Neural cell (in vitro differentiated cells): Measurements from ENCODE around the gene ROBO1. TPM values are rescaled to one million over a fixed set of nuclear protein-coding genes. Genes with fewer than 3 reads are reported as not detected.

Source experiments
- H2AFZ ChIP-seq: fragments of 200-600, 300-800 bp; sonication (generic), shearing (Covaris generic); 2 replicates; pipeline ENCODE4 v1.6.0; 2014; ENCODE audit warnings: low read depth, mild to moderate bottlenecking, antibody characterized with exemption, low read length, moderate library complexity
- H3F3A ChIP-seq: fragments of 200-600 bp; shearing (Covaris generic); 2 replicates; pipeline ENCODE4 v1.6.1; 2016; ENCODE audit warnings: mild to moderate bottlenecking, moderate library complexity, mixed read lengths, antibody characterized with exemption, low read length; ENCODE audit not compliant: insufficient read depth, poor library complexity, severe bottlenecking
- H3K27ac ChIP-seq: fragments of 200-600, 300-800 bp; sonication (generic), shearing (Covaris generic); 2 replicates; pipeline ENCODE4 v1.5.1; 2014; ENCODE audit warnings: mild to moderate bottlenecking, low read length, moderate library complexity
- H3K27me3 ChIP-seq: fragments of 300-800, 200-600 bp; sonication (generic), shearing (Covaris generic); 2 replicates; pipeline ENCODE4 v1.6.0; 2014; ENCODE audit warnings: mild to moderate bottlenecking, low read depth, low read length, moderate library complexity; ENCODE audit not compliant: insufficient read depth
- H3K36me3 ChIP-seq: fragments of 300-800, 200-600 bp; sonication (generic), shearing (Covaris generic); 2 replicates; pipeline ENCODE4 v1.5.1; 2014; ENCODE audit warnings: mild to moderate bottlenecking, antibody characterized with exemption, low read length, moderate library complexity; ENCODE audit not compliant: insufficient read depth
- H3K4me2 ChIP-seq: fragments of 300-800, 200-600 bp; sonication (generic), shearing (Covaris generic); 2 replicates; pipeline ENCODE4 v1.6.0; 2014; ENCODE audit warnings: mild to moderate bottlenecking, low read length
- H3K4me3 ChIP-seq: fragments of 300-800, 200-600 bp; sonication (generic), shearing (Covaris generic); 2 replicates; pipeline ENCODE4 v1.5.1; 2014; ENCODE audit warnings: mild to moderate bottlenecking, low read length, moderate library complexity
- H3K79me2 ChIP-seq: fragments of 200-600 bp; shearing (Covaris generic); replicated peaks from 2 replicates; pipeline ENCODE4 v1.6.0; 2014; ENCODE audit warnings: mild to moderate bottlenecking, low read length, moderate library complexity; ENCODE audit not compliant: insufficient read depth
- H3K9ac ChIP-seq: fragments of 300-800, 200-600 bp; sonication (generic), shearing (Covaris generic); 2 replicates; pipeline ENCODE4 v1.6.1; 2016; ENCODE audit warnings: mild to moderate bottlenecking, low read length, mixed read lengths
- H3K9me2 ChIP-seq: fragments of 200-600 bp; shearing (Covaris generic); 2 replicates; pipeline ENCODE4 v1.6.1; 2016; ENCODE audit warnings: mild to moderate bottlenecking, low read length, mixed read lengths; ENCODE audit not compliant: insufficient read depth
- H3K9me3 ChIP-seq: fragments of 200-600, 300-800 bp; sonication (generic), shearing (Covaris generic); 2 replicates; pipeline ENCODE4 v1.6.1; 2016; ENCODE audit warnings: mild to moderate bottlenecking, mixed run types, low read length, moderate library complexity, mixed read lengths
- H4K20me1 ChIP-seq: fragments of 200-600 bp; shearing (Covaris generic); 2 replicates; pipeline ENCODE4 v1.6.1; 2016; ENCODE audit warnings: mild to moderate bottlenecking, mixed run types; ENCODE audit not compliant: insufficient read depth
- CTCF ChIP-seq: fragments of 450-650 bp; IDR thresholded peaks from 2 replicates; pipeline ENCODE4 v1.5.1; 2014; ENCODE audit warnings: antibody characterized with exemption, mild to moderate bottlenecking, moderate library complexity; ENCODE audit not compliant: poor library complexity, severe bottlenecking
- EZH2 ChIP-seq: fragments of 200-600, 300-800 bp; shearing (Covaris generic), sonication (generic); IDR thresholded peaks from 2 replicates; pipeline ENCODE4 v1.6.1; 2014; ENCODE audit warnings: antibody characterized with exemption, low read length, borderline replicate concordance, mild to moderate bottlenecking; ENCODE audit not compliant: insufficient read depth, poor library complexity, severe bottlenecking
- MXI1 ChIP-seq: fragments of 450-650 bp; conservative IDR thresholded peaks from 2 replicates; pipeline ENCODE4 v1.6.1; 2014; ENCODE audit warnings: antibody characterized with exemption, mild to moderate bottlenecking; ENCODE audit not compliant: poor library complexity, severe bottlenecking
- POLR2AphosphoS5 ChIP-seq: IDR thresholded peaks from 2 replicates; pipeline ENCODE4 v1.6.1; 2012
- RAD21 ChIP-seq: fragments of 450-650 bp; conservative IDR thresholded peaks from 2 replicates; pipeline ENCODE4 v1.6.1; 2014; ENCODE audit warnings: antibody characterized with exemption, mild to moderate bottlenecking, moderate library complexity
- REST ChIP-seq: IDR thresholded peaks from 2 replicates; pipeline ENCODE4 v1.6.1; 2012; ENCODE audit warnings: borderline replicate concordance
- SMC3 ChIP-seq: fragments of 450-650 bp; conservative IDR thresholded peaks from 2 replicates; pipeline ENCODE4 v1.6.1; 2014; ENCODE audit warnings: antibody characterized with exemption, mild to moderate bottlenecking, moderate library complexity; ENCODE audit not compliant: poor library complexity
- TAF1 ChIP-seq: IDR thresholded peaks from 2 replicates; pipeline ENCODE4 v1.6.1; 2012; ENCODE audit warnings: low read depth
- polyA plus RNA-seq: library from polyadenylated mRNA; depleted of rRNA; stranded (reverse); fragments of >200 nt; gene quantifications from 2 replicates; pipeline ENCODE4 v1.2.3, GENCODE V29; 2014

Gene ROBO1
- polyA plus RNA-seq, 1 donor from 2014 or later, result 183 TPM

GRCh38 chr3:79810581-79810980 lies 42.8 kb upstream of the ROBO1 start:
- H3K79me2 ChIP-seq, result no peaks in the 10 kb centered on the region
- no peaks in the 10 kb centered on the region for H3K9me3 ChIP-seq
- H3K36me3 ChIP-seq, result no peaks in the 10 kb centered on the region
- TF ChIP-seq CTCF, result no peak
- no peak for TF ChIP-seq SMC3
- no peak for TF ChIP-seq MXI1
- H3K4me2 ChIP-seq, result no peak overlapping the region
- no peak overlapping the region for H2AFZ ChIP-seq
- no peak overlapping the region for H3K4me3 ChIP-seq
- H4K20me1 ChIP-seq, result no peaks in the 10 kb centered on the region
- H3K27ac ChIP-seq, result no peak overlapping the region
- no peaks in the 10 kb centered on the region for H3F3A ChIP-seq
- H3K27me3 ChIP-seq, result no peaks in the 10 kb centered on the region
- H3K9ac ChIP-seq, result no peak overlapping the region
- H3K9me2 ChIP-seq, result no peaks in the 10 kb centered on the region

DNA sequence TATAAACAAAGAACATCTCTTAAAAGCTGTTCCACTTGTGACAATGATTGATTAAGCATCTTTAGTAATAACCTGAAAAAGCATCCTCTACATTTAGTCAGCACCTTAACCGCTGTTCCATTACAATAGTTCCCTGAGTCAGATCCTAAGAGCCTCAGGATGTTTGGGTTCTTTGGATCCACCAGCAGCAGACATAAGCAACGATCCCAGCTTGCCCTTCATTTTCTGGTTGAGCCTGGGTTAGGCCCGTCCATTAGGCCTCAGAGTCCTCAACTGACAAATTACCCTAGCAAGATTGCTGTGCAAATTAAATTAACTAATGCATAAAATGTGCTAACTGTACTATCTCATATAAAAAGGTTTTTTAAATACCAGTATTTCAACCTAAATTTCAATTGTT lies 42.3 kb upstream of the ROBO1 start:
- no peak overlapping the region for H3K27ac ChIP-seq
- no peaks in the 10 kb centered on the region for H3K27me3 ChIP-seq
- TF ChIP-seq RAD21 (no peak), CTCF (no peak), POLR2AphosphoS5 (no peak), MXI1 (no peak), REST (no peak), SMC3 (no peak)
- H2AFZ ChIP-seq, result no peak overlapping the region
- no peaks in the 10 kb centered on the region for H4K20me1 ChIP-seq
- H3K9ac ChIP-seq, result no peak overlapping the region
- no peaks in the 10 kb centered on the region for H3K9me3 ChIP-seq
- no peaks in the 10 kb centered on the region for H3F3A ChIP-seq
- no peaks in the 10 kb centered on the region for H3K36me3 ChIP-seq
- no peak overlapping the region for H3K4me3 ChIP-seq
- H3K9me2 ChIP-seq, result no peaks in the 10 kb centered on the region
- no peak overlapping the region for H3K4me2 ChIP-seq
- H3K79me2 ChIP-seq, result no peaks in the 10 kb centered on the region

GRCh38 chr3:79809106-79809505 lies 41.3 kb upstream of the ROBO1 start:
- no peak overlapping the region for H3K4me3 ChIP-seq
- no peaks in the 10 kb centered on the region for H4K20me1 ChIP-seq
- H3K36me3 ChIP-seq, result no peaks in the 10 kb centered on the region
- H3K27ac ChIP-seq, result no peak overlapping the region
- no peaks in the 10 kb centered on the region for H3K9me2 ChIP-seq
- no peaks in the 10 kb centered on the region for H3F3A ChIP-seq
- no peaks in the 10 kb centered on the region for H3K9me3 ChIP-seq
- H2AFZ ChIP-seq, result no peak overlapping the region
- no peak overlapping the region for H3K4me2 ChIP-seq
- H3K79me2 ChIP-seq, result no peaks in the 10 kb centered on the region
- H3K9ac ChIP-seq, result no peak overlapping the region
- H3K27me3 ChIP-seq, result no peaks in the 10 kb centered on the region
- no peak for TF ChIP-seq REST
- TF ChIP-seq EZH2, result no peak
- no peak for TF ChIP-seq CTCF
- TF ChIP-seq MXI1, result no peak
- no peak for TF ChIP-seq RAD21
- no peak for TF ChIP-seq SMC3
- no peak for TF ChIP-seq TAF1
- TF ChIP-seq POLR2AphosphoS5, result no peak
